ENCODE measurements around the gene FAM120AOS. TPM values are rescaled to one million over a fixed set of nuclear protein-coding genes. Genes with fewer than 3 reads are reported as not detected.

Gene FAM120AOS
- polyA plus RNA-seq, 2 of the 4 experiments (the other 2 are of a cell fraction), result 37.1 to 85.3 TPM

DNA sequence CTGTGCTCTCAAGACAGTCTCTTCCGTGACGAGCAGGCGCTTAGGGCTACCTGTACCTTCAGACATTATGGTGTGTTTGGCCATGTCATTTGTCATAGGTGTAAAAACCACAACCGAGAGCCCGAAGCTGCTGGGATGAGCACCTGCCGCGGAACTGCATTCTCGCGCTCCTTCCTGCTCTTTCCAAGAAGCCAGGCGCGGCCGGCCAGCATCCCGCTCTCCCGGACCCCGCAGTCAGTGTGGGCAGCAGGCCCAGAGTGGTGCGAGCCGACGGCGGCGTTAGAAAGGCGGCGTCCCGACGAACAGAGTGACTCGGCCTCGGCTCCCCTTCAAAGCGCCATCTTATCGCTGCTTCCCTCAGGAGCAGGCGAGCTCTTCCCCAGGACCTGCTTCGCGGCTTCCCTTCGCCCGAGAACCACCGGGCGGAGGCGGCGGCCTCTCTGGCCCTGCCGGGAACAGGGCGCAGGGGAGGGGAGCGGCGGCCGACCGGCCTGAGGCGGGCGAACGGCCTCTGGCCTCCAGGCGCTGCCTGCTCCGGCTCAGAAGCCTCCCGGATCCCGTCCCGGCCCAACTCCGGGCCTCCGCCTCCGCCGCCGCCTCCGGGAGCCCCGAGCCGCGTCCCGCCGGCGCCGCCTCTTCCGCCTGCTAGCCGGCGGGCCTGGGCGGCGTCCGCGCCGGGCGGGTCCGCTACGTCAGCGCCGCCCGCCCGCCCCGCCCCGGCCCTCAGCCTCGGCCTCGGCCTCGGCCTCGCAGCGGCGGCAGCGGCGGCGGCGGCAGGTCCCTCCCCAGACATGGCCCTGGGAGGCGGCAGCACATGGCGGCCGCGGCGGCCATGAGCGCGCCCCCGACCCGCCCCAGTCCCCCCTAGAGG, 2.2 kb downstream of the FAM120AOS start, which contains the start of gene FAM120A:
Gene FAM120A (plus strand): TSS at position 741 of the 871 bp plus-strand sequence. CDS start 231 bp downstream, outside the sequence.
- ATAC-seq, result peak; percentile 76 to 83
- Histone ChIP-seq H3K9me3 (no peaks in the 10 kb centered on the region), H3K4me3 (peak within 1 kb of the TSS; percentile 77), H3K27ac (peak within 1 kb of the TSS; percentile 89 to 98), H3K4me2 (peak within 1 kb of the TSS; percentile 88), H3K4me1 (peaks cover 35% of the 10 kb centered on the region)
- peak; percentile 52 to 83 for DNase-seq (ENCODE audit: low read depth in 1 of 2, low spot score in 1 of 2)
- POLR2A ChIA-PET, result interaction anchor here (0.6 to 1.0 kb wide), 5 partner anchors 115 to 412 kb away, joined by 3 to 8 read pairs (median 3); partner anchors contain the start of gene NINJ1
- CTCF ChIA-PET, result interaction anchor here (1.0 to 1.9 kb wide), 3 partner anchors 31 to 115 kb away, joined by 3 to 8 read pairs (median 4); no protein-coding TSS in a partner anchor
- WGBS (ENCODE audit: missing lambda C conversion rate), result 0% methylated on average over 20 of the region's 100 CpGs
- FAIRE-seq, result no peak
- TF ChIP-seq HOXB13 (CRISPR knock-in tag; IDR thresholded peaks at IDR 0.05; ENCODE audit: low read depth) (no peak), PHF8 (IDR thresholded peaks at IDR 0.05; ENCODE audit: borderline replicate concordance, low read depth) (peak; percentile 91), ESRRA (IDR thresholded peaks at IDR 0.05; ENCODE audit: borderline replicate concordance, low read length) (no peak), JUN (IDR thresholded peaks at IDR 0.05) (peak; percentile 64 to 90; a peak in 4 of 5 replicates), MAFK (IDR thresholded peaks at IDR 0.05; ENCODE audit: partially characterized antibody) (no peak), HOXB5 (CRISPR knock-in tag; IDR thresholded peaks at IDR 0.05) (no peak), CBX2 (IDR thresholded peaks at IDR 0.05; ENCODE audit: borderline replicate concordance, low read depth) (no peak), RARB (CRISPR knock-in tag; IDR thresholded peaks at IDR 0.05) (no peak), NFE2L2 (conservative IDR thresholded peaks at IDR 0.05; ENCODE audit: low read length) (no peak), TFCP2L1 (CRISPR knock-in tag; IDR thresholded peaks at IDR 0.05) (no peak), EHF (CRISPR knock-in tag; IDR thresholded peaks at IDR 0.05) (no peak), EHMT2 (IDR thresholded peaks at IDR 0.05; ENCODE audit: low read depth) (no peak), POLR2A (IDR thresholded peaks at IDR 0.05; ENCODE audit: low read length) (peak; percentile 90), NPAS2 (CRISPR knock-in tag; IDR thresholded peaks at IDR 0.05; ENCODE audit: borderline replicate concordance) (no peak), FOXS1 (CRISPR knock-in tag; IDR thresholded peaks at IDR 0.05) (no peak), POLR2AphosphoS2 (conservative IDR thresholded peaks at IDR 0.05; ENCODE audit: low read length) (no peak), SMC3 (IDR thresholded peaks at IDR 0.05) (peak; percentile 20), CBX8 (IDR thresholded peaks at IDR 0.05) (no peak), RAD21 (conservative IDR thresholded peaks at IDR 0.05 in 1 of 2, IDR thresholded peaks at IDR 0.05 in 1 of 2) (0 out of 5 replicates have a peak, but pooled peaks of 1 of the 2 experiments have one; percentile 29), CHD4 (IDR thresholded peaks at IDR 0.05; ENCODE audit: borderline replicate concordance) (no peak), HDAC2 (IDR thresholded peaks at IDR 0.05) (no peak), HEYL (CRISPR knock-in tag; IDR thresholded peaks at IDR 0.05) (no peak), KDM5A (IDR thresholded peaks at IDR 0.05) (no peak), ZSCAN20 (CRISPR knock-in tag; IDR thresholded peaks at IDR 0.05) (no peak), MYC (IDR thresholded peaks at IDR 0.05; ENCODE audit: borderline replicate concordance, low read length) (0 out of 2 replicates have a peak, but pooled peaks have one; percentile 27), FOSB (CRISPR knock-in tag; IDR thresholded peaks at IDR 0.05) (no peak)
- TF ChIP-seq, protein P1, sequence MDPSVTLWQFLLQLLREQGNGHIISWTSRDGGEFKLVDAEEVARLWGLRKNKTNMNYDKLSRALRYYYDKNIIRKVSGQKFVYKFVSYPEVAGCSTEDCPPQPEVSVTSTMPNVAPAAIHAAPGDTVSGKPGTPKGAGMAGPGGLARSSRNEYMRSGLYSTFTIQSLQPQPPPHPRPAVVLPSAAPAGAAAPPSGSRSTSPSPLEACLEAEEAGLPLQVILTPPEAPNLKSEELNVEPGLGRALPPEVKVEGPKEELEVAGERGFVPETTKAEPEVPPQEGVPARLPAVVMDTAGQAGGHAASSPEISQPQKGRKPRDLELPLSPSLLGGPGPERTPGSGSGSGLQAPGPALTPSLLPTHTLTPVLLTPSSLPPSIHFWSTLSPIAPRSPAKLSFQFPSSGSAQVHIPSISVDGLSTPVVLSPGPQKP (IDR thresholded peaks at IDR 0.05; ENCODE audit: low read depth, low read length), result no peak
- TF ChIP-seq, protein P2, sequence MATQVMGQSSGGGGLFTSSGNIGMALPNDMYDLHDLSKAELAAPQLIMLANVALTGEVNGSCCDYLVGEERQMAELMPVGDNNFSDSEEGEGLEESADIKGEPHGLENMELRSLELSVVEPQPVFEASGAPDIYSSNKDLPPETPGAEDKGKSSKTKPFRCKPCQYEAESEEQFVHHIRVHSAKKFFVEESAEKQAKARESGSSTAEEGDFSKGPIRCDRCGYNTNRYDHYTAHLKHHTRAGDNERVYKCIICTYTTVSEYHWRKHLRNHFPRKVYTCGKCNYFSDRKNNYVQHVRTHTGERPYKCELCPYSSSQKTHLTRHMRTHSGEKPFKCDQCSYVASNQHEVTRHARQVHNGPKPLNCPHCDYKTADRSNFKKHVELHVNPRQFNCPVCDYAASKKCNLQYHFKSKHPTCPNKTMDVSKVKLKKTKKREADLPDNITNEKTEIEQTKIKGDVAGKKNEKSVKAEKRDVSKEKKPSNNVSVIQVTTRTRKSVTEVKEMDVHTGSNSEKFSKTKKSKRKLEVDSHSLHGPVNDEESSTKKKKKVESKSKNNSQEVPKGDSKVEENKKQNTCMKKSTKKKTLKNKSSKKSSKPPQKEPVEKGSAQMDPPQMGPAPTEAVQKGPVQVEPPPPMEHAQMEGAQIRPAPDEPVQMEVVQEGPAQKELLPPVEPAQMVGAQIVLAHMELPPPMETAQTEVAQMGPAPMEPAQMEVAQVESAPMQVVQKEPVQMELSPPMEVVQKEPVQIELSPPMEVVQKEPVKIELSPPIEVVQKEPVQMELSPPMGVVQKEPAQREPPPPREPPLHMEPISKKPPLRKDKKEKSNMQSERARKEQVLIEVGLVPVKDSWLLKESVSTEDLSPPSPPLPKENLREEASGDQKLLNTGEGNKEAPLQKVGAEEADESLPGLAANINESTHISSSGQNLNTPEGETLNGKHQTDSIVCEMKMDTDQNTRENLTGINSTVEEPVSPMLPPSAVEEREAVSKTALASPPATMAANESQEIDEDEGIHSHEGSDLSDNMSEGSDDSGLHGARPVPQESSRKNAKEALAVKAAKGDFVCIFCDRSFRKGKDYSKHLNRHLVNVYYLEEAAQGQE (IDR thresholded peaks at IDR 0.05), result no peak
- TF ChIP-seq, protein P3, sequence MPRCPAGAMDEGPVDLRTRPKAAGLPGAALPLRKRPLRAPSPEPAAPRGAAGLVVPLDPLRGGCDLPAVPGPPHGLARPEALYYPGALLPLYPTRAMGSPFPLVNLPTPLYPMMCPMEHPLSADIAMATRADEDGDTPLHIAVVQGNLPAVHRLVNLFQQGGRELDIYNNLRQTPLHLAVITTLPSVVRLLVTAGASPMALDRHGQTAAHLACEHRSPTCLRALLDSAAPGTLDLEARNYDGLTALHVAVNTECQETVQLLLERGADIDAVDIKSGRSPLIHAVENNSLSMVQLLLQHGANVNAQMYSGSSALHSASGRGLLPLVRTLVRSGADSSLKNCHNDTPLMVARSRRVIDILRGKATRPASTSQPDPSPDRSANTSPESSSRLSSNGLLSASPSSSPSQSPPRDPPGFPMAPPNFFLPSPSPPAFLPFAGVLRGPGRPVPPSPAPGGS (IDR thresholded peaks at IDR 0.05), result peak; percentile 95
- TF ChIP-seq, protein P4, sequence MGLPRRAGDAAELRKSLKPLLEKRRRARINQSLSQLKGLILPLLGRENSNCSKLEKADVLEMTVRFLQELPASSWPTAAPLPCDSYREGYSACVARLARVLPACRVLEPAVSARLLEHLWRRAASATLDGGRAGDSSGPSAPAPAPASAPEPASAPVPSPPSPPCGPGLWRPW (IDR thresholded peaks at IDR 0.05), result no peak
- TF ChIP-seq, protein P5, sequence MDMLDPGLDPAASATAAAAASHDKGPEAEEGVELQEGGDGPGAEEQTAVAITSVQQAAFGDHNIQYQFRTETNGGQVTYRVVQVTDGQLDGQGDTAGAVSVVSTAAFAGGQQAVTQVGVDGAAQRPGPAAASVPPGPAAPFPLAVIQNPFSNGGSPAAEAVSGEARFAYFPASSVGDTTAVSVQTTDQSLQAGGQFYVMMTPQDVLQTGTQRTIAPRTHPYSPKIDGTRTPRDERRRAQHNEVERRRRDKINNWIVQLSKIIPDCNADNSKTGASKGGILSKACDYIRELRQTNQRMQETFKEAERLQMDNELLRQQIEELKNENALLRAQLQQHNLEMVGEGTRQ (IDR thresholded peaks at IDR 0.05), result no peak
- TF ChIP-seq, protein P6, sequence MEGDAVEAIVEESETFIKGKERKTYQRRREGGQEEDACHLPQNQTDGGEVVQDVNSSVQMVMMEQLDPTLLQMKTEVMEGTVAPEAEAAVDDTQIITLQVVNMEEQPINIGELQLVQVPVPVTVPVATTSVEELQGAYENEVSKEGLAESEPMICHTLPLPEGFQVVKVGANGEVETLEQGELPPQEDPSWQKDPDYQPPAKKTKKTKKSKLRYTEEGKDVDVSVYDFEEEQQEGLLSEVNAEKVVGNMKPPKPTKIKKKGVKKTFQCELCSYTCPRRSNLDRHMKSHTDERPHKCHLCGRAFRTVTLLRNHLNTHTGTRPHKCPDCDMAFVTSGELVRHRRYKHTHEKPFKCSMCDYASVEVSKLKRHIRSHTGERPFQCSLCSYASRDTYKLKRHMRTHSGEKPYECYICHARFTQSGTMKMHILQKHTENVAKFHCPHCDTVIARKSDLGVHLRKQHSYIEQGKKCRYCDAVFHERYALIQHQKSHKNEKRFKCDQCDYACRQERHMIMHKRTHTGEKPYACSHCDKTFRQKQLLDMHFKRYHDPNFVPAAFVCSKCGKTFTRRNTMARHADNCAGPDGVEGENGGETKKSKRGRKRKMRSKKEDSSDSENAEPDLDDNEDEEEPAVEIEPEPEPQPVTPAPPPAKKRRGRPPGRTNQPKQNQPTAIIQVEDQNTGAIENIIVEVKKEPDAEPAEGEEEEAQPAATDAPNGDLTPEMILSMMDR (IDR thresholded peaks at IDR 0.05), result no peak
